MCF 10A (cell line): ENCODE results near the gene CDHR2. TPM values are rescaled to one million over a fixed set of nuclear protein-coding genes. Genes with fewer than 3 reads are reported as not detected.

Experiments used
- BruUV-seq: library from RNA; stranded (reverse); fragments of 400-500 nt; replicated peaks from 2 replicates; lab custom pipeline; 2021; lab: Mats Ljungman, UMichigan
- CTCF ChIA-PET: fragments of 300-600 bp; sonication (Branson Sonifier 250); formaldehyde crosslinking; extraction: SDS; loops from one replicate; lab custom pipeline; 2021; ENCODE audit warnings: antibody characterized with exemption, inconsistent platforms; lab: Yijun Ruan, JAX
- POLR2A ChIA-PET: fragments of 300-600, 350-650 bp; sonication (Branson Sonifier 250); formaldehyde crosslinking; extraction: SDS; loops from one replicate; lab custom pipeline; 2020; ENCODE audit warnings: antibody characterized with exemption, inconsistent platforms; lab: Yijun Ruan, JAX
- DNase-seq: peaks from one replicate; pipeline ENCODE4 v3.0.0-alpha.2; 2018; ENCODE audit not compliant: unreplicated experiment
- H3K27ac Mint-ChIP-seq: one replicate; pipeline ENCODE4 v1.8.0; 2022; ENCODE audit warnings: mild to moderate bottlenecking, low read depth, mixed read lengths; ENCODE audit not compliant: unreplicated experiment
- H3K27me3 Mint-ChIP-seq: one replicate; pipeline ENCODE4 v1.8.0; 2022; ENCODE audit warnings: mixed read lengths; ENCODE audit not compliant: insufficient read depth, unreplicated experiment
- H3K36me3 Mint-ChIP-seq: one replicate; pipeline ENCODE4 v1.8.0; 2022; ENCODE audit warnings: mild to moderate bottlenecking, moderate library complexity, mixed read lengths; ENCODE audit not compliant: insufficient read depth, unreplicated experiment
- H3K4me1 Mint-ChIP-seq: one replicate; pipeline ENCODE4 v1.8.0; 2022; ENCODE audit warnings: mixed read lengths; ENCODE audit not compliant: insufficient read depth, unreplicated experiment
- H3K4me3 Mint-ChIP-seq: one replicate; pipeline ENCODE4 v1.8.0; 2022; ENCODE audit warnings: mild to moderate bottlenecking, moderate library complexity, mixed read lengths; ENCODE audit not compliant: unreplicated experiment
- H3K9me3 Mint-ChIP-seq: one replicate; pipeline ENCODE4 v1.8.0; 2022; ENCODE audit warnings: mixed read lengths; ENCODE audit not compliant: unreplicated experiment
- intact Hi-C: fragments of 100-400 bp; cut with micrococcal nuclease; formaldehyde crosslinking; loops from 2 replicates; pipeline ENCODE4 v1.14.1; 2022
- microRNA-seq: library from miRNA; unstranded; fragments of <30 nt; microRNA quantifications from one replicate; pipeline ENCODE4 v1.2.0, GENCODE V29; 2022
- total RNA-seq: library from RNA; stranded (reverse); gene quantifications from 2 replicates; pipeline ENCODE4 v1.2.3, GENCODE V29; 2022
- TF ChIP-seq, protein P1 (sequence below): fragments of 200-600 bp; IDR thresholded peaks from one replicate; pipeline ENCODE4 v1.8.0; 2022; ENCODE audit warnings: antibody characterized with exemption, mild to moderate bottlenecking; ENCODE audit not compliant: unreplicated experiment

Gene CDHR2
- total RNA-seq, 1 experiment from 2014 or later = 0.09 TPM

DNA sequence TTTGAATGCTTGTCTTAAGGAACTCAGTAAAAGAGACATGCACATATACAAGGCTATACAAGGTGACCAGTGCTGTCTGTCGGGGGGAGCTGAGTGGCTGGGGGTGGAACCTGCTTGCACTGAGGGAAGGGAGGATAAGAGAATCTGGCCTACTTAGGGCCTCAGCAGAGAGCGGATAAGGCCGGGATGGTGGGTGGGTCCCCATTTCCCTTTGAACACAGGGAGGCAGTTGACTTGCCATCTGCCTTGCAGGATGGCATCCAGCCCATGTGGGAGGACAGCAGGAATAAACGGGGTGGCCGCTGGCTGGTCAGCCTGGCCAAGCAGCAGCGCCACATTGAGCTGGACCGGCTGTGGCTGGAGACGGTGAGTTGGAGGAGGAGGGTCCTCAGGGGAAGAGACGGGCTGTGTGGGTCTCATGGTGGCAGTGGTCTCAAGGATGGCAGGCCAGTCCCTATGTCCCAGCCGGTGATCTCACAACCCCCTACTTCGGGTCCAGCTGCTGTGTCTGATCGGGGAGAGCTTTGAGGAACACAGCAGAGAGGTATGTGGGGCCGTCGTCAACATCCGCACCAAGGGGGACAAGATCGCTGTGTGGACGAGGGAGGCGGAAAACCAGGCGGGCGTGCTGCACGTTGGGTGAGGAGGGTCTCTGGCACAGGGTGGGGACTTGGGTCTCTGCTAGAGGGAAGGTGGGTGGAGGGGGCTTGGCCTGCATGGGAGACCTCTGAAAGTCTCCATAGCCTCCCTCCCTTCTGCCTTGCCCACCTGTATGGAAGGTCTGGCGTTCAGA lies 95.9 kb downstream of the CDHR2 start:
- Mint-ChIP-seq H3K27me3 (no peaks in the 10 kb centered on the region), H3K4me3 (no peak overlapping the region), H3K27ac (peak overlapping the region; percentile 76), H3K36me3 (no peaks in the 10 kb centered on the region), H3K9me3 (no peaks in the 10 kb centered on the region), H3K4me1 (peaks cover 13% of the 10 kb centered on the region)
- TF ChIP-seq, protein P1, sequence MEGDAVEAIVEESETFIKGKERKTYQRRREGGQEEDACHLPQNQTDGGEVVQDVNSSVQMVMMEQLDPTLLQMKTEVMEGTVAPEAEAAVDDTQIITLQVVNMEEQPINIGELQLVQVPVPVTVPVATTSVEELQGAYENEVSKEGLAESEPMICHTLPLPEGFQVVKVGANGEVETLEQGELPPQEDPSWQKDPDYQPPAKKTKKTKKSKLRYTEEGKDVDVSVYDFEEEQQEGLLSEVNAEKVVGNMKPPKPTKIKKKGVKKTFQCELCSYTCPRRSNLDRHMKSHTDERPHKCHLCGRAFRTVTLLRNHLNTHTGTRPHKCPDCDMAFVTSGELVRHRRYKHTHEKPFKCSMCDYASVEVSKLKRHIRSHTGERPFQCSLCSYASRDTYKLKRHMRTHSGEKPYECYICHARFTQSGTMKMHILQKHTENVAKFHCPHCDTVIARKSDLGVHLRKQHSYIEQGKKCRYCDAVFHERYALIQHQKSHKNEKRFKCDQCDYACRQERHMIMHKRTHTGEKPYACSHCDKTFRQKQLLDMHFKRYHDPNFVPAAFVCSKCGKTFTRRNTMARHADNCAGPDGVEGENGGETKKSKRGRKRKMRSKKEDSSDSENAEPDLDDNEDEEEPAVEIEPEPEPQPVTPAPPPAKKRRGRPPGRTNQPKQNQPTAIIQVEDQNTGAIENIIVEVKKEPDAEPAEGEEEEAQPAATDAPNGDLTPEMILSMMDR = no peak
- ChIA-PET POLR2A (interaction anchor here (0.7 kb wide), 2 partner anchors 39 to 219 kb away, joined by 3 to 4 read pairs; no protein-coding TSS in a partner anchor), CTCF (interaction anchor here (0.9 to 9.4 kb wide), 2 partner anchors 14 to 70 kb away, joined by 4 to 122 read pairs; no protein-coding TSS in a partner anchor)
- intact Hi-C loops = loop anchor here (5.0 kb wide), 1 partner anchor 88 kb away; no protein-coding TSS in a partner anchor
- DNase-seq = no peak
- BruUV-seq = no TSS peak

Small RNAs within 50 kb of the gene (microRNA-seq; reads per million reads assigned to microRNA genes)
- not detected for gene MIR4281

Other genes with a start within 250 kb of the CDHR2 start
- gene KIAA1191, start 187.6 kb upstream of the CDHR2 start, total RNA-seq = 83.8 and 92.0 TPM in 2 replicates
- 1.1 and 1.3 TPM in 2 replicates for gene ARL10, start 183.9 kb upstream of the CDHR2 start, total RNA-seq
- gene NOP16, start 160.7 kb upstream of the CDHR2 start, total RNA-seq = 90.9 and 134 TPM in 2 replicates
- gene HIGD2A, start 160.6 kb upstream of the CDHR2 start, total RNA-seq = 167 and 196 TPM in 2 replicates
- gene CLTB, start 132.8 kb upstream of the CDHR2 start, total RNA-seq = 333 and 339 TPM in 2 replicates
- 78.3 and 97.2 TPM in 2 replicates for gene FAF2, start 101.0 kb upstream of the CDHR2 start, total RNA-seq
- gene RNF44, start 11.9 kb upstream of the CDHR2 start, total RNA-seq = 45.8 and 60.1 TPM in 2 replicates
- gene GPRIN1, start 60.8 kb downstream of the CDHR2 start, total RNA-seq = 3.0 and 3.7 TPM in 2 replicates
- not detected in 2 replicates for gene SNCB, start 81.2 kb downstream of the CDHR2 start, total RNA-seq
- gene EIF4E1B, start 81.3 kb downstream of the CDHR2 start, total RNA-seq = not detected in 2 replicates
- gene TSPAN17, start 98.1 kb downstream of the CDHR2 start, total RNA-seq = 36.7 and 47.5 TPM in 2 replicates